Cardiac septum (tissue), 1 donor: Measurements from ENCODE around the gene GFI1. TPM values are rescaled to one million over a fixed set of nuclear protein-coding genes. Genes with fewer than 3 reads are reported as not detected.

Source experiments
- DNase-seq: peaks from one replicate; pipeline ENCODE4 v3.0.0-alpha.2; 2020; ENCODE audit warnings: low spot score
- intact Hi-C: fragments of 100-400 bp; cut with DNase I; formaldehyde crosslinking; loops from one replicate; pipeline ENCODE4 v1.14.0; 2022
- total RNA-seq: library from RNA; stranded (reverse); fragmentation: NEBNext Ultra II Directional; extraction: Animal tissue kit (Norgen Biotek cat#: 25700); gene quantifications from one replicate; pipeline ENCODE4 v1.2.1, GENCODE V29; 2021
- donor health status: DM: no; HTN: no; CAD: no.

The GFI1 gene
- total RNA-seq, 1 donor from 2014 or later = 0.19 TPM

DNA sequence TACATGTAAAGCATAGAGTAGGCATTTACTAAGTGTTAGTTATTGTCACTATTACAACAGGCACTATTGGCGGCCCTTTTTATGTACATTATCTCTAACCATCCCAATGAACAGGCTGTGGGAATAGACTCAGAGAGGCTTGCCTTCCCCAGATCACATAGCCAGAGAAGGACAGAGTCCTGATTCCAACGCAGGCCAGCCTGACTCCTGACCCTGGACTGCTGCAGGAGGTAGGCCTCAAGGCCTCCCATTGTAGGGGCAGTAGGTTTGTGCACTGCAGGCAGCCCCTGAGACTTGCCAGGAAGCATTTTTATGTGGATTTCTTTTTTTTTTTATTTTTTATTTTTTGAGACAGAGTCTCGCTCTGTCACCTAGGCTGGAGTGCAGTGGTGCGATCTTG, 6.4 kb upstream of the GFI1 start:
- intact Hi-C loops = no loop called here
- DNase-seq = no peak

DNA sequence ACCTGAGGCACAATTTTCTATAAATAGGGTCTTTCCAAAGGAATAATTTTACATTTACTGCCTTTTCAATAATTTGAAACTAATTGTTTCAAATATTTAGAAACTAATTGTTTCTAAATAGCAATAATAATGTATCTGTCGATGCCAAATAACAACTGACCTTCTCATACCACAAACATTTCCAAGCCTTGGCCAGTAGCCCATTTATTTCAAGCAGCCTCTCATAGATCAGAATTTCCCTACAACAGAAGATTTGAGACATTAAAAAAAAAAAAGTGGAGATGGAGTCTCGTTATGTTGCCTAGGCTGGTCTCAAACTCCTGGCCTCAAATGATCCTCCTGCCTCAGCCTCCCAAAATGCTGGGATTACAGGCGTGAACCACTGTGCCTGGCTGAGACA, 2.1 kb upstream of the GFI1 start:
- DNase-seq = no peak
- intact Hi-C loops = no loop called here

DNA sequence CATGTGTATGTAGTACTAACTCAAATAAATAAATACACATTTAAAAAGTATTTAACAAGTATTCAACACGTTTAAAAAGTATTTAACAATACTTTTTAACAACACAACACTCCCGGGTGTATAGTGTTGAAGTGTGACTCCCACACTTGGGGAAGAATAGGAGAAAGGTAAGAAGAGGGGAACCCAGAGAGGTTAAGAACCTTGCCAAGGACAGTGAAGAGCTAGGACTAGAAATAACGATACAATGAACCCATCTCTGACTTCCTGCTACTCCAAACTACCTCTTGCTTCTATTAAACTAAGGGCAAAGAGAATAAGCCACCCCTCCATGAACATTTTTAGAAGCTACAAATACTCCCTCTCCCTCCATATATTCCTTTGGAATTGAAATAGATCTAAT, 1.7 kb upstream of the GFI1 start:
- intact Hi-C loops = no loop called here
- no peak for DNase-seq

DNA sequence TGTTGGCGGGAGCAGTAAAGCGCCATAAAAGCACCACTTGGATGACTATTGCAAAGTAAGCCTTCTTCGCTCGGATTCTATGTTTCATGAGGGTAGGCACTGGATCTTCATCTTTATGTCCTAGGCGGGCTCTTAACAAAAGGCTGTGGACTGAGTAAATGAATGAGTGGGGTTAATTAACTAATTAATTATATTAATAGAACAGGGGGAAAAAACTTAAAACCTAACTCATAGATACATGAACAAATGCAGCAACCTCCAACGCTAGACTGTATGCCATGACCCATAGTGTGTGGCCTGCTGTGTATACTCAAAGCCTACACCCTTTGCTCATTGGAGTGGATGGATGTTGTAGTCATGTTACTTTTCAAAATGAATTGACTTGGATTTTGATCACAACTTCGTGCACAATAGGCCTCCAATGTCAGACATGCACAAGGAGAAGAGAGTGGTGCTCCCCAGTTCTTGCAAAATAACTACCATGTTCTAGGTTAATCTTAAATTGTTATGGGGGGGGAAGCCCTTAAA, 417 bp upstream of the GFI1 start:
- intact Hi-C loops = no loop called here
- DNase-seq = no peak

DNA sequence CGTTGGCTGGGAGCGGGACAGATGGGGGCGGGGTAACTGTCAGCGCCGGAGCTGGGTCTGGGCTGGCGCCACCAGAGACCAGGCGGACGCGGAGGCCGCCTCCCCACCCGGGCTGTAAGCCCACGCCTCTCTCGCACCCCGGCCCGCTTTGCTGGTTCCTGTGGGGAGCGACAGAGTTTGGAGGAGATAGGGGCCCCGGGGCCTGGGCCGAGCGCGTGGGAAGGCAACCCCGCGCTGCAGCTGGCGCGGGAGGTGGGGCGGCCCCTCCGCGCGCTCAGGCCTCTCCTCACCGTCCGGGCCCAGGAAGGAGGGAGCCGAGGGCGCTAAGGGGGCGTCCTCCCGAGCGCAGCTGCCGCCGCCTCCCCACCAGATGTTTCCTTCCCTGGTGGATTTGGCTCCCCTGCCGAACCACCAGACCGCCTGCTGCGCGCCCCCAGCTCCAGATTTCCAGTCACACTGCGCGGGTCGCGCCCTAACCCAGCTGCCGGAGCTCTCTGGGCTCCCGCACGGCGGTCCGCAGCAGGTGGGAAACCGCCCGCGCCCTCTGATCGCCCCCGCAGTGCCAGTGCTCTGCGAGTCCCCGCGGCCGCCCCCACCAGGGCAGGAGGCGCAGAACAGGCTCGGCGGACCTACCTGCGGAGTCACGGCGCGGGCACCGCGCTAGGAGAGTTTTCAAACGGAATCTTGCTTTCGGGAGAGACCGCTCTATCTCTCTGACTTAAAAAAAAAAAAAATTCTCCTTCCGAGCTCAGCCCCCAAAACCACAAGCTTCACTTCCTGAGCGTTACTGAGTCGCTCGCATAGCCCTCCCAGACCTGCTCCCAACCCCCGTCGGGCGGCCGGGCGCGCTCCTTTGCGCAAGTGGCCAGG, 1.1 kb downstream of the GFI1 start:
- intact Hi-C loops = no loop called here
- DNase-seq = peak; percentile 83

DNA sequence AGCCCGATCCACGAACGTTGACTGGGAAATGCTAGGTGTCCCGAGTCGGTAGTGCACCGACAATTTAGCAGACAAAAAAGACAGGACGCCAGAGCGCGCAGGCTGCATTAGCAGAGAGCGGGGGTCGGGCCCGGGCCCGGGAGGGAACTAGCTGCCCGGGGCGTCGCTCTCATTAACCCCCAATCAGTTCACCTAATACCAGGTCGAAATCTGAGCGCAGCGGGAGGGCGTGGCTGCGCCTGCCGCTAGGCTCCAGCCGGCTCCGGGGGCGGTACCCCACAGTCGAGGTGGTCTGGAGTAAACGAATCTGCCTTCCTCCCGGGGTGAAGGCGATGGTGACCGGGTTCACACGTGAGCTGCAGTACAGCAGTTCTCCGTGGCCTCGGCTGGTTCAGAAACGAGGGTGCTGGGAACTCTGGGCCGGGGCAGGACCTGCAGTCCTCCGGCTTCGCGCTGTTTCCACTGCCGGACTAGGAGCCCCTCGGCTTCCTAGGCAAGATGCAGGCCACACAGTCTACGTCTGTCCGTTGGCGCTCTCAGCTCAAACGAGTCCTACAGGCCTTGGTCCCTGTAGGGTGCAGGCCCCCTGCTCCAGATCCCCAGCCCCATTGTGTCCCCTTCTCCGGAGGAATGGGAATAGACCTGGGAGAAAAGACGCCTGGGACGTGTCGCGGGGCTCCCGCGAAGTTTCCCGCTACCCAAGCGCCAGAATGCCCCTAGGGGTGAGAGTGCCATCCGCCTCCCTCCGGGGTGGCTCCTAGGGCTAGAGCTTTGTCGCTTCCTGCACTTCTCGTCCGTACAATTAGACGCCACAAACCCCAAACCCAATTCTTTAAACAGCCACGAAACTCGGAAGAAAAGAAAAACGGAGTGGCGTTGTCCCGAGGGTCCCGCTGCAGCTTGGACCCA, 2.0 kb downstream of the GFI1 start:
- intact Hi-C loops = no loop called here
- peak; percentile 84 for DNase-seq

DNA sequence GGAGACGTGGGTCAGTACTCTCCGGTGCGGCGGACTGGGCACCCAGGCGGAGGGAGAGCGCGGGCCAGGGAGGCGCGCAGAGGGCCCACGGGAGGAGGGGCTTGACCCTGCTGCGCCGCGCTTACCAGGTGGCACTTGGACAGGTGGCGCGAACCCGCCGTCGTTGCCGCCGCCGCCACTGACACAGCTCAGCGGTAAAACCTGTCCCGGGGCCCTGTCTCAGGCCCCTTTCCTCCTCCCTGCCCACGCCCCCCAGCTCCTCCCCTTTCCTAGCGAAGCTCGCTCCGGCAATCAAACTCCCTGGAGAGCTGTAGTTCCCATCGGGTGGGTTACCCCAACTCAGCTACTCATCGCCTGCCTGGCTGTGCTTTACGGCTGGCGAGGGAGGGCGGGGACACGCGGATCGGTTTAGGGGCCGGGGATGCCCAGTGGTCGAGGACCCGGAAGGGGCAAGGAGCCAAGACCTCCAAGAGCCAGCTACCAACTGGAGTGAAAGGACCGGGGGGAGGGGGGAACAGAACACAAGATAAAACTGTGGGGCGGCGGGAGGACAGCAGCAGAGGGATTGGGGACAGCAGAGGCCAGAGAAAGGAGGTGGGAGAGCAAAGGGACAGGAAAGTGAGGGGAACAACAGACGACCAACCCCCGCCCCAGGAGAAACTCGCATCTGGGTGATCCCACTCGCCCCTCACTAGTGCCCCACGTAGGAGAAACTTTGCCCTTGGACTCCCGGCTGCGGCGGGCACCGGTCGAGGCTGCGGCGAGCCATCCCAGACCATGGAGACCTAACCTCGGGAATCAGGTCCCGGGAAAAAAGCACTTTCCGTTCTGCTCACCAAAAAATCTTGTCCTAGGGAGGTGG, 2.9 kb downstream of the GFI1 start:
- intact Hi-C loops = no loop called here
- DNase-seq = no peak

DNA sequence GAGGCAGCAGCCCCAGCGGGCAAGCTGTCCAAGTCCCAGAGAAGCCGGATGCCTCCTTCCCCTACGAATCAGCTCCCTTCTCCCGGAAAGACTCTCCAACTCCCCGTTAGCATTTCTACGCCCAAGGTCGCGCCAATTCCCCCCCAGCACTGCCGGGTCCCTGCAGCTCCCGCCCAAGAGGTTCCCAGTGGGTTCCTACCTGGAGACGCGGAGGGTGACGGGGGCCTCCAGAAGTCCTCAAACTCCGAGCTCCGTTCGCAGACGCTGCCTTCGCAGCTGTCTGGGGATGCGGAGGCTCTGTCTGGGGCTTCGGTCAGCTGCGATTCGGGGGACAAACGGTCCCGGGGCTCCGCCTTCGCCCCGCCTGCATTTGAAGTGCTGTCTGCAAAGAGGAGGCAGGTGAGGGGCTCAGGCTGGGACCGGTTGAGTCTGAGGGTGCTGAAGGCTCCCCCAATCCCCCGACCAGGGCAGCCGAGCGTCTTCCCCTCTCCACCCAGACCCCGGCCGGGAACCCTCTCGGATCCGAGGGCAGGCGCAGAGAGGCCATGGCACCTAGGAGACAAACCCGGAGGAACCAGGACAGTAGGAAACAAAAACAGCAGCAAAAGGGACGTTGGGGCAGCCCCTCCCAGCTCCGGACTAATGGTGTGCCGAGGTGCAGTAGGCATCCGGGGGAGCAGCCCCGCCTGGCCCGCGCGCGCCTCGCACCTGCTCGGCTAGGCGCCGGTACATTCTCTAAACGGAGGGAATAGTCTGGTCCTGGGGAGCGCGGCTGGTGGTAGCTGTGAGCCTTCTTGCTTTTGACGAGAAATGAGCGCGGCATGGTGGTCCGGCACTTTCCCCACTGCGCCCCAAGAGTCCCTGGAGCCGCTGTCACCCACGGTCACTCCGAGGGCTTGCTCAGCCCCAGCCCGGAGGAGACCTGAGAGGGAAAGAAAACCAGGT, 3.8 kb downstream of the GFI1 start:
- no peak for DNase-seq

DNA sequence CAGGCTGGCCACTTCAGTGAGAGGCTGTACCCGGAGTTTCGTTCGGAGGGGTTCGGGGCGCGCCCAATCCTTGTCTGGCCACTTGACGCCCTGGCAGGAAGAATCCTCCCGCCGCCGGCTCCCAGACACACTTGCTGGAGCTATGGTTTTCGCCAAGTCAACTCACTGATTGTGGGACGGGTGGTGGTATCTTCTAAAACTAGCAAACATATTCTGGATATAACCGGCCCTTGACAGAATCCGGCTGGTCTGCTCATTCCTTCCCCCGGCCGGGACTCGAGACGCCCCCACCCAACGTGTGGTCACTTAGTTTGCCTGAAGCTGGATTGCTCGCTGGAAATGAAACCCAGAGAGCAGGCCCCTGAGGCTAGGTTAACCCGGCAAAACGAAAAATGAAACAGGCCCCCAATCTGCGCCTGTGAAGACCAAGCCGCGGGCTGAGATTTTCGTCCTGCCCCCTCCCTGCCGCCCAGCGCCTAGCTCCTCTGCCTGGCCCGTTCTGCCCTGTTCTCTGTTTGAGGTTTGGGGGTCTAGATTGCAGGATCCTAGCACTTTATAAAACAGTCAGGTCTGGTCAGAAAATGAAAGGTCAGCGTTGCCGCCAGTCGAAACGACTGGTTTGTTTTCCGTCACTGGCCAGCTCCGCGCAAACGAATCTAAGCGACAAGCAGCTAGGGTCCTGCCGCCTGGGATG, 4.6 kb downstream of the GFI1 start:
- intact Hi-C loops = no loop called here
- no peak for DNase-seq

More for the DNA sequence above, 3.8 kb downstream of the GFI1 start:
- intact Hi-C loops = no loop called here

DNA sequence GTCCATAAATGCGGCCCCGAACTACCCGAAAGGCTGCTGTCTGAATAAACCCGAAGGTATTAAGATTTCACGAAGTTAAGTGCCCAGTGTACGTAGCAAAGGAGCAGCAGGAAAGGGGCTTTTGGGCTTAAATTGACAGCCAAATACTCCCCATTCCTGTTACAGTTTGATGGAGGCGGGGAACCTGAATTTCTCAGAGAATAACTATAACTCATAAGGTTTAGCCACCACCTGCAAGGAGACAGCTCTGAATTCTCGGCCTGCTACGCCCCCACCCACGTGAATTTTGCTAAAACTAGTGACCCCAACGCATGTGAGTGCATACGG, 5.2 kb downstream of the GFI1 start:
- intact Hi-C loops = no loop called here
- DNase-seq = no peak

DNA sequence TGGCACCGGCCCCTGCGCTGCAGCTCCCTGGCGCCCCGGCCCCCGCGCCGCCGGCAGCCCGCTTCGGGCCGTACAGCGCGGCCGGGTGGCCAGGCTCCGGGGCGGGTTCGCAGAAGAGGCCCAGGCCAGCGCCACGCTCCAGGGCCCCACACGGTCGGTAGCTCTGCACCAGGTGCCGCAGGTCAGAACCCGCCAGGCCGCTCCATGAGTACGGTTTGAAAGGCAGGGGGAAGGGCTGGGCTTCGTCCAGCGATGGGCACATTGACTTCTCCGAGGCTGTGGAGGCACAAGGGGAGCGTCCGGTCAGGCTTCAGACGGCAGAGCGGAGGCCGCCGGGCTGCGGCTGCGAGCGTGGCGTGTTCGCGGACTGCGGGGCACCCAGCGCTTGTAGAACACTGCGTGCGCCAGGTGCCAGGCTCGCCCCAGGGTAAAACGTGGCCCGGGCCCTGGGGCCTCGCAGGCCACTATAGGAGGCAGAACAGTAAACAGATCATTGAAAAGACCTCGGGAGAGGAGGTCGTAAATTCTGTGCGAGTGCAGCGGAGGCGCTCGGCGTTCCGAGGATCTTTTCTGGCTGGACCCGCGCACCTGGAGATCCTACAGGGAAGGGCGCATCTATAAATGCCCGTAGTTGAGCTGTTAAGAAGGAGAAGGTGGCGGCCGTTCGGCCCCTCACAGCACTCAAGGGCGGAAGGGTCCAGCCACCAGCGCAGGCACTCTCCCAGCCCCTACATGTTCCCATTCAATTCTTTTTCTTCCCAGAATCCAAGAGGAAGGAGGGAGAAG, 5.7 kb downstream of the GFI1 start:
- intact Hi-C loops = no loop called here
- DNase-seq = no peak

DNA sequence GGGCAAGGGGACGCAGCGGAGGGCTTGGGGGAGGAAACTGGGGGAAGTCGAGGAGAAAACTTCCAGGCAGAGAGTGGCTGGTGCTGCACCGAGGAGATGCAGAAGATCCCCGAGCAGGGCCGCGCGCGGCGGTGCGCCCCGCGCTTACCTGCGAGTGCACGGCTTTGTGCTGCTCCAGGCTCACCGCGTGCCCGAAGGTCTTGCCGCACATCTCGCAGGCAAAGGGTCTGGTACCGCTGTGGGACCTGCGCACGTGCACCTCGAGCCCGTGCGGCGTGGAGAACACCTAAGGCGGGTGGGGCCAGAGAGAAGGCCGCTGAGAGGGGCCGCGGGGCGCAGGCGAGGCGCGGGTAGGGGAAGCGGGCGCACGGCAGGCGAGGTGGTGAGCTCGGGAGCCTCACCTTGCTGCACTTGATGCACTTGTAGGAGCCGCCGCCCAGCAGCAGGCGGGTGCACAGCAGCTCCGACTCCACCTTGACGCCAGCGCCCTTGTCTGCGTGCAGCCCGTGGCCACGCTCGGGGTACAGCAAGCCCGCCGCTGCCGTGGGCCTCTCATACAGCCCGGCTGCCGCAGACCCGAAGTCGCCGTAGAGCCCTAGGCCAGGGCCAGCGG, 6.4 kb downstream of the GFI1 start:
- intact Hi-C loops = no loop called here
- no peak for DNase-seq

DNA sequence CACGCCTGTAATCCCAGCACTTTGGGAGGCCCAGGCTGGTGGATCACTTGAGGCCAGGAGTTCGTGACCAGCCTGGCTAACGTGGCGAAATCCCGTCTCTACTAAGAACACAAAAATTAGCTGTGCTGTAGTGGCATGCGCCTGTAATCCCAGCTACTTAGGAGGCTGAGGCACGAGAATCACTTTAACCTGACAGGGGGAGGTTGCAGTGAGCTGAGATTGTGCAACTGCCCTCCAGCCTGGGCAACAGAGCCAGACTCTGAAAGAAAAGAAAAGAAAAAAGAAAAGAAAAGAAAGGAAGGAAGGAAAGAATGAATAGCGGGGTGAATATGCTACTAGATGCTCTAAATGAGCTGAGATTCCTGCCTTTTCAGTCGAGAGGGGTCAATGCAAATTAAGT, 7.1 kb downstream of the GFI1 start:
- DNase-seq = no peak
- intact Hi-C loops = no loop called here

DNA sequence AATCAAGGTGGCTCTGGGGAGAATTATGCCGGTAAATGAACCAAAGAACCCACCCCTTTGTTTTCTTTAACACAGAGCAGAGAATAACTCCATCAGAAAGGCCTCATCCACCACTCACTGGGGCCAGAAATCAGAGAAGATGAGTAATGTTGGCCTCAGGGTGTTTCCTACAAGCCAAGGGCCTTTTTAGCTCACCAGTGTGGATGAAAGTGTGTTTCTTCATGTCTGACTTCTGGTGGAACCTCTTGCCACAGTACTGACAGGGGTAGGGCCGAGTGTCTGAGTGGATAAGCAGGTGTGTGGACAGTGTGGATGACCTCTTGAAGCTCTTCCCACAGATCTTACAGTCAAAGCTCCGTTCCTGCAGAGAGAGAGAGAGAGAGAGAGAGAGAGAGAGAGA, 8.3 kb downstream of the GFI1 start:
- intact Hi-C loops = no loop called here
- DNase-seq = no peak

DNA sequence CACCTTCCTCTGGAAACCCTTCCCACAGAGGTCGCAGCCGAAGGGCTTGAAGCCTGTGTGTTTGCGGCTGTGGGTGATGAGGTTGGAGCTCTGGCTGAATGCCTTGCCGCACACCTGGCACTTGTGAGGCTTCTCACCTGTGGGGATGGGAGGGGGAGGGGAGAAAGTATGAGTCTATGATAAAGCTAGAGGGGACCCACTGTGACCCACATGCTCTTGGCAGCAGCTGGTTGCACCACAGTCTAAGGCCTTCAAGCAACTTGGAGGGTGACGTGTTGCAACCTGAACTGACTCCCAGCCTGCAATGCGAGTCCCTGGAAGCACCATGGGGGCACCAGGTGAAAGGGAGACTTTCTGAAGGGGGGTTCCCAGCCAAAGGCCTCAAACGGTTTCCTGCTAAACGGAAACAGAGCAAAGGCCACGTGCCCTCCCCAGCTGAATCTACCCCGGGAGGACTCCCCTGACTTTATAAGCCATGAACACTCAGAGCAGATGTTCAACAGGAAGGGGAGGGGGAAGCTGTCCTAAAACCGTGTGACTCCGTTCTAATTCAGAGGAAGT, 10.6 kb downstream of the GFI1 start:
- no peak for DNase-seq
- intact Hi-C loops = no loop called here

DNA sequence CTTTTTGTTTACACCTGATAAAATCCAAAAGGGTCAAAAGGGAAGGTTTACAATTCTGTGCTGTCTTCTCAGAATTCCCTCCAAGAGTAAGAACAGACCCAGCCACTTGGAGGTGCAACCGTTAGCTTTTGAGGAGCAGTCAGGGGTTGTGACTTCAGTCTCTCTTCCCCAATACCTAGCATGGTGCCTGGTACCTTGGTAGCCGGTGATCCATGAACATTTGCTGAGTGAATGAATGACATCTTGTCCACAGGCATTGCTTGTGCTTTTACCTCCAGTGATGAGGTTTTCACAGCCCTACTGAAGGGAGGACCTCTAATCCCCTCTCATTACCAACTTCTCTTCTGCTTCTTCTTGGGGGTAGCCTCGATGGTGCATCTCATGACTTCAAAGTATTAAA, 11.7 kb downstream of the GFI1 start:
- DNase-seq = no peak
- intact Hi-C loops = no loop called here
